ENCODE results near the gene TANGO2. TPM values are rescaled to one million over a fixed set of nuclear protein-coding genes. Genes with fewer than 3 reads are reported as not detected.

The TANGO2 gene
- total and polyA plus RNA-seq, 9 of the 15 experiments (the other 6 are each of a cell fraction or from before 2014, with no cell fraction given): 15.5 to 94.9 (median 70.1) TPM

DNA sequence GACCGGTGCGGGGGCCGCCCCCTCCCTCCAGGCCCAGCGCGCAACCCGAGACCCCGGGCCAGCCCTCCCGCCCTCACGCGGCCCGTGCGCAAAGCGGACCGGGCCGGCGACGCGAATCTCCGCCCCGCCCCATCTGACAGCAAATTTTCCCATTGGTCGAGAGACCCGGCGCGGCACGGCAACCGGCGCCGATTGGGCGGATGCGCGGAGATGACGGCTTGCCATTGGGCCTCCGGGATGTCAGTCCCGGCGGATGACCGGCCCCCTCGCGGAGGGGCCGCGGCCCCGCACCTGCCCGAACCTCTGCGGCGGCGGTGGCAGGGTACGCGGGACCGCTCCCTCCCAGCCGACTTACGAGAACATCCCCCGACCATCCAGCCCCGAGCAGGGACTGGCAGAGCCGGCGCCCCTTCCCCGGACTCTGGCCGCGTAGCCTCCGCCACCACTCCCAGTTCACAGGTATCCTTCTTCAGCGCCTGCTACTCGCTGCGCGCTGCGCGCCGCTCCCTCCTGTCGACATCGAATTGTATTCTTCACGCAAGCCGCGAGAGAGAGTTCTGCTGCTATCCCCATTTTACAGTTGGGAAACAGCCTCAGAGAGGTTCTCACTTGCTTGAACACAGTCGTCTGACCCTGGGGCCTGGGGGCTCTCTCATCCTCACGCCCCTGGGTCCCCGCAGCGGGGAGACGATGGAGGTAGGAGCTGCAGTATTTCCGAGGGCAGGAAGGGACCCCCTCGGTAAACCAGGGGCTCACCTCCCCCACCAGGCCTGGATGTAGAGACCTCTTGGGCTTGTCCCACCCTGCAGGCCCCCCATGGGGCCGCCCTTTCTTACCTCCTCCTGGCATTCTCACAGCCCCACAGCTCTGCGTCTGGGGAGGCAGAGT is 3.9 kb upstream of the TANGO2 start, which contains the start of gene ARVCF (continued):
- TF ChIP-seq HDAC8 (tag; IDR thresholded peaks at IDR 0.05): 0 out of 2 replicates have a peak, but pooled peaks have one; percentile 53
- TF ChIP-seq ZNF384 (IDR thresholded peaks at IDR 0.05; ENCODE audit: low read depth, low read length): peak; percentile 32
- TF ChIP-seq, protein P1, sequence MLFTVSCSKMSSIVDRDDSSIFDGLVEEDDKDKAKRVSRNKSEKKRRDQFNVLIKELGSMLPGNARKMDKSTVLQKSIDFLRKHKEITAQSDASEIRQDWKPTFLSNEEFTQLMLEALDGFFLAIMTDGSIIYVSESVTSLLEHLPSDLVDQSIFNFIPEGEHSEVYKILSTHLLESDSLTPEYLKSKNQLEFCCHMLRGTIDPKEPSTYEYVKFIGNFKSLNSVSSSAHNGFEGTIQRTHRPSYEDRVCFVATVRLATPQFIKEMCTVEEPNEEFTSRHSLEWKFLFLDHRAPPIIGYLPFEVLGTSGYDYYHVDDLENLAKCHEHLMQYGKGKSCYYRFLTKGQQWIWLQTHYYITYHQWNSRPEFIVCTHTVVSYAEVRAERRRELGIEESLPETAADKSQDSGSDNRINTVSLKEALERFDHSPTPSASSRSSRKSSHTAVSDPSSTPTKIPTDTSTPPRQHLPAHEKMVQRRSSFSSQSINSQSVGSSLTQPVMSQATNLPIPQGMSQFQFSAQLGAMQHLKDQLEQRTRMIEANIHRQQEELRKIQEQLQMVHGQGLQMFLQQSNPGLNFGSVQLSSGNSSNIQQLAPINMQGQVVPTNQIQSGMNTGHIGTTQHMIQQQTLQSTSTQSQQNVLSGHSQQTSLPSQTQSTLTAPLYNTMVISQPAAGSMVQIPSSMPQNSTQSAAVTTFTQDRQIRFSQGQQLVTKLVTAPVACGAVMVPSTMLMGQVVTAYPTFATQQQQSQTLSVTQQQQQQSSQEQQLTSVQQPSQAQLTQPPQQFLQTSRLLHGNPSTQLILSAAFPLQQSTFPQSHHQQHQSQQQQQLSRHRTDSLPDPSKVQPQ (CRISPR knock-in tag; IDR thresholded peaks at IDR 0.05; ENCODE audit: borderline replicate concordance): peak; percentile 44; the same call in 1 of the 2 replicates
- no peak for TF ChIP-seq PHB2 (IDR thresholded peaks at IDR 0.05; ENCODE audit: low read depth)
- TF ChIP-seq NFATC3 (IDR thresholded peaks at IDR 0.05): no peak
- TF ChIP-seq ATF7 (IDR thresholded peaks at IDR 0.05): no peak
- TF ChIP-seq, protein P2, sequence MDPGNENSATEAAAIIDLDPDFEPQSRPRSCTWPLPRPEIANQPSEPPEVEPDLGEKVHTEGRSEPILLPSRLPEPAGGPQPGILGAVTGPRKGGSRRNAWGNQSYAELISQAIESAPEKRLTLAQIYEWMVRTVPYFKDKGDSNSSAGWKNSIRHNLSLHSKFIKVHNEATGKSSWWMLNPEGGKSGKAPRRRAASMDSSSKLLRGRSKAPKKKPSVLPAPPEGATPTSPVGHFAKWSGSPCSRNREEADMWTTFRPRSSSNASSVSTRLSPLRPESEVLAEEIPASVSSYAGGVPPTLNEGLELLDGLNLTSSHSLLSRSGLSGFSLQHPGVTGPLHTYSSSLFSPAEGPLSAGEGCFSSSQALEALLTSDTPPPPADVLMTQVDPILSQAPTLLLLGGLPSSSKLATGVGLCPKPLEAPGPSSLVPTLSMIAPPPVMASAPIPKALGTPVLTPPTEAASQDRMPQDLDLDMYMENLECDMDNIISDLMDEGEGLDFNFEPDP (CRISPR knock-in tag; IDR thresholded peaks at IDR 0.05): peak; percentile 89; the same call in 1 of the 2 replicates
- TF ChIP-seq, protein P3, sequence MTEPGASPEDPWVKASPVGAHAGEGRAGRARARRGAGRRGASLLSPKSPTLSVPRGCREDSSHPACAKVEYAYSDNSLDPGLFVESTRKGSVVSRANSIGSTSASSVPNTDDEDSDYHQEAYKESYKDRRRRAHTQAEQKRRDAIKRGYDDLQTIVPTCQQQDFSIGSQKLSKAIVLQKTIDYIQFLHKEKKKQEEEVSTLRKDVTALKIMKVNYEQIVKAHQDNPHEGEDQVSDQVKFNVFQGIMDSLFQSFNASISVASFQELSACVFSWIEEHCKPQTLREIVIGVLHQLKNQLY (CRISPR knock-in tag; conservative IDR thresholded peaks at IDR 0.05): 0 out of 4 replicates have a peak, but pooled peaks of 1 of the 2 experiments have one; percentile 54
- TF ChIP-seq, protein P4, sequence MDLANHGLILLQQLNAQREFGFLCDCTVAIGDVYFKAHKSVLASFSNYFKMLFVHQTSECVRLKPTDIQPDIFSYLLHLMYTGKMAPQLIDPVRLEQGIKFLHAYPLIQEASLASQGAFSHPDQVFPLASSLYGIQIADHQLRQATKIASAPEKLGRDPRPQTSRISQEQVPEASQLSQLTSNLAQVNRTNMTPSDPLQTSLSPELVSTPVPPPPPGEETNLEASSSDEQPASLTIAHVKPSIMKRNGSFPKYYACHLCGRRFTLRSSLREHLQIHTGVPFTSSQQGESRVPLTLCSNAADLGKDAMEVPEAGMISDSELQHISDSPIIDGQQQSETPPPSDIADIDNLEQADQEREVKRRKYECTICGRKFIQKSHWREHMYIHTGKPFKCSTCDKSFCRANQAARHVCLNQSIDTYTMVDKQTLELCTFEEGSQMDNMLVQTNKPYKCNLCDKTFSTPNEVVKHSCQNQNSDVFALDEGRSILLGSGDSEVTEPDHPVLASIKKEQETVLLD (IDR thresholded peaks at IDR 0.05): no peak
- no peak for TF ChIP-seq CBX2 (IDR thresholded peaks at IDR 0.05; ENCODE audit: insufficient read depth, low read length, poor library complexity, severe bottlenecking)
- peak; percentile 43; the same call in 1 of the 2 replicates for TF ChIP-seq JUN (IDR thresholded peaks at IDR 0.05; ENCODE audit: borderline replicate concordance, low read depth, low read length)
- no peak for TF ChIP-seq JUN (CRISPR knock-in tag; IDR thresholded peaks at IDR 0.05; ENCODE audit: borderline replicate concordance)
- peak; percentile 67; the same call in 1 of the 2 replicates for TF ChIP-seq ZNF583 (CRISPR knock-in tag; IDR thresholded peaks at IDR 0.05)
- peak; percentile 56 for TF ChIP-seq TBP (optimal IDR thresholded peaks at IDR 0.05; ENCODE audit: low read depth, low read length)
- no peak for TF ChIP-seq SAFB (IDR thresholded peaks at IDR 0.05; ENCODE audit: borderline replicate concordance, low read depth, low read length)
- no peak for TF ChIP-seq XRCC3 (IDR thresholded peaks at IDR 0.05)
- peak; percentile 83 for TF ChIP-seq RBBP5 (IDR thresholded peaks at IDR 0.05; ENCODE audit: borderline replicate concordance, insufficient read depth, low read length, poor library complexity, severe bottlenecking)
- no peak for TF ChIP-seq ZFP30 (CRISPR knock-in tag; IDR thresholded peaks at IDR 0.05; ENCODE audit: borderline replicate concordance)
- TF ChIP-seq HSF4 (CRISPR knock-in tag; IDR thresholded peaks at IDR 0.05; ENCODE audit: borderline replicate concordance): no peak
- TF ChIP-seq CHD2 (IDR thresholded peaks at IDR 0.05; ENCODE audit: low read depth, low read length): peak; percentile 96

Data from K562 (cell line).